HCT116 (cell line): ENCODE results near the gene MAPK8. TPM values are rescaled to one million over a fixed set of nuclear protein-coding genes. Genes with fewer than 3 reads are reported as not detected.

ENCODE experiments used
- ATAC-seq: fragments of 200-7000 bp; cut with Tn5 transposase; 2 replicates; pipeline ENCODE4 v1.9.1; 2020; ENCODE audit warnings: mild to moderate bottlenecking, moderate library complexity
- BruUV-seq: library from RNA; stranded (reverse); fragments of 400-500 nt; replicated peaks from 2 replicates; lab custom pipeline; 2021; lab: Mats Ljungman, UMichigan
- CTCF ChIA-PET: fragments of 300-600 bp; sonication (Branson Sonifier 250); formaldehyde crosslinking; loops from one replicate; lab custom pipeline; 2021; ENCODE audit warnings: antibody characterized with exemption; lab: Charles Lee
- POLR2A ChIA-PET: fragments of 300-600, 350-600 bp; sonication (Branson Sonifier 250); formaldehyde crosslinking; loops from one replicate; lab custom pipeline; 2021; ENCODE audit warnings: antibody characterized with exemption; lab: Charles Lee
- RAD21 ChIA-PET, 2 experiments: fragments of 300-600 bp; sonication (Branson Sonifier 250); formaldehyde crosslinking; loops; one replicate each; lab custom pipeline; 2023; ENCODE audit warnings: low total read pairs in 2 of 2; ENCODE audit not compliant: uncharacterized antibody in 2 of 2, unreplicated experiment in 2 of 2, low non-redundant PET in 1 of 2; lab: Charles Lee
- DNase-seq: peaks from one replicate; pipeline ENCODE4 v3.0.0-alpha.2; 2010; ENCODE audit warnings: low read depth, low spot score
- H2AFZ ChIP-seq: fragments of 200-600 bp; shearing (Covaris generic), sonication (generic); 2 replicates; pipeline ENCODE4 v1.6.1; 2017; ENCODE audit warnings: low read depth, mixed run types, mixed read lengths, antibody characterized with exemption, low read length; ENCODE audit not compliant: poor library complexity, severe bottlenecking
- H3K27ac ChIP-seq: 2 replicates; pipeline ENCODE4 v1.5.1; 2012; ENCODE audit warnings: low read depth, low read length
- H3K27me3 ChIP-seq: fragments of 200-600 bp; sonication (generic); 2 replicates; pipeline ENCODE4 v1.6.1; 2016; ENCODE audit warnings: mixed run types, low read length, mixed read lengths; ENCODE audit not compliant: insufficient read depth
- H3K36me3 ChIP-seq, 2 experiments: fragments of 200-500 bp in 1 of 2; fragments of 200-600 bp in 1 of 2; sonication (Bioruptor generic) in 1 of 2; sonication (generic) in 1 of 2; 2 replicates each; pipeline versions ENCODE4 v1.5.1 to v1.6.1; 2014 to 2016; ENCODE audit warnings: low read length in 2 of 2, inconsistent platforms in 1 of 2, mixed read lengths in 1 of 2, mixed run types in 1 of 2; ENCODE audit not compliant: insufficient read depth in 2 of 2, control insufficient read depth in 1 of 2
- H3K4me1 ChIP-seq, 2 experiments: fragments of 200-600 bp in 1 of 2; sonication (generic) in 1 of 2; 2 replicates each; pipeline versions ENCODE4 v1.5.1 to v1.6.1; 2012 to 2017; ENCODE audit warnings: low read length in 2 of 2, inconsistent platforms in 1 of 2, mild to moderate bottlenecking in 1 of 2, mixed read lengths in 1 of 2, mixed run types in 1 of 2, moderate library complexity in 1 of 2; ENCODE audit not compliant: insufficient read depth in 2 of 2, control insufficient read depth in 1 of 2
- H3K4me2 ChIP-seq: fragments of 200-600 bp; sonication (generic); 2 replicates; pipeline ENCODE4 v1.6.1; 2017; ENCODE audit warnings: mixed run types, low read length, mixed read lengths
- H3K4me3 ChIP-seq, 2 experiments: fragments of 200-600 bp in 1 of 2; sonication (generic) in 1 of 2; replicated peaks in 1 of 2; 2 replicates each; pipeline ENCODE4 v1.5.1; 2011 to 2016; ENCODE audit warnings: low read length in 2 of 2, control low read depth in 1 of 2, low read depth in 1 of 2, mild to moderate bottlenecking in 1 of 2, mixed read lengths in 1 of 2, mixed run types in 1 of 2
- H3K79me2 ChIP-seq: fragments of 200-600 bp; sonication (generic); 2 replicates; pipeline ENCODE4 v1.6.1; 2017; ENCODE audit warnings: mild to moderate bottlenecking, mixed run types, low read length, moderate library complexity, mixed read lengths; ENCODE audit not compliant: insufficient read depth
- H3K9ac ChIP-seq: fragments of 200-600 bp; sonication (generic); 2 replicates; pipeline ENCODE4 v1.6.1; 2016; ENCODE audit warnings: low read length, mixed read lengths
- H3K9me2 ChIP-seq: fragments of 200-600 bp; sonication (generic), shearing (Covaris generic); 2 replicates; pipeline ENCODE4 v1.6.1; 2017; ENCODE audit warnings: mixed run types, mild to moderate bottlenecking, moderate library complexity; ENCODE audit not compliant: insufficient read depth
- H3K9me3 ChIP-seq, 2 experiments: fragments of 200-500 bp in 1 of 2; fragments of 200-600 bp in 1 of 2; sonication (Bioruptor generic) in 1 of 2; sonication (generic) in 1 of 2; 2 replicates each; pipeline ENCODE4 v1.6.1; 2014 to 2017; ENCODE audit warnings: low read length in 2 of 2, mixed read lengths in 2 of 2, inconsistent platforms in 1 of 2, low read depth in 1 of 2, mild to moderate bottlenecking in 1 of 2, mixed run types in 1 of 2, moderate library complexity in 1 of 2; ENCODE audit not compliant: control insufficient read depth in 1 of 2, insufficient read depth in 1 of 2
- H4K20me1 ChIP-seq: fragments of 200-600 bp; sonication (generic), shearing (Covaris generic); 2 replicates; pipeline ENCODE4 v1.6.1; 2017; ENCODE audit warnings: mixed run types, mild to moderate bottlenecking, moderate library complexity; ENCODE audit not compliant: insufficient read depth
- CBX3 ChIP-seq: IDR thresholded peaks from 2 replicates; pipeline ENCODE4 v1.6.1; 2012; ENCODE audit warnings: low read depth
- EGR1 ChIP-seq: IDR thresholded peaks from 2 replicates; pipeline ENCODE4 v1.6.1; 2012; ENCODE audit warnings: low read depth
- ELF1 ChIP-seq: IDR thresholded peaks from 2 replicates; pipeline ENCODE4 v1.6.1; 2012; ENCODE audit warnings: low read depth, borderline replicate concordance
- EZH2phosphoT487 ChIP-seq: fragments of 200-600 bp; IDR thresholded peaks from 2 replicates; pipeline ENCODE4 v1.6.1; 2018; ENCODE audit warnings: antibody characterized with exemption, borderline replicate concordance
- FOSL1 ChIP-seq: IDR thresholded peaks from 2 replicates; pipeline ENCODE4 v1.6.1; 2012; ENCODE audit warnings: low read depth
- JUND ChIP-seq: IDR thresholded peaks from 2 replicates; pipeline ENCODE4 v1.6.1; 2012
- POLR2A ChIP-seq: IDR thresholded peaks from 2 replicates; pipeline ENCODE4 v1.7.0; 2011; ENCODE audit warnings: borderline replicate concordance; ENCODE audit not compliant: insufficient read depth, insufficient read length; ENCODE audit errors: extremely low read depth
- POLR2AphosphoS5 ChIP-seq: IDR thresholded peaks from 2 replicates; pipeline ENCODE4 v1.6.1; 2011; ENCODE audit warnings: mild to moderate bottlenecking, low read depth, low read length, moderate library complexity
- RAD21 ChIP-seq: IDR thresholded peaks from 2 replicates; pipeline ENCODE4 v1.6.1; 2012; ENCODE audit warnings: low read depth, mild to moderate bottlenecking
- SP1 ChIP-seq: IDR thresholded peaks from 2 replicates; pipeline ENCODE4 v1.6.1; 2012; ENCODE audit warnings: low read depth
- SRF ChIP-seq: IDR thresholded peaks from 2 replicates; pipeline ENCODE4 v1.6.1; 2012; ENCODE audit warnings: low read depth
- YY1 ChIP-seq: IDR thresholded peaks from 2 replicates; pipeline ENCODE4 v1.6.1; 2011; ENCODE audit warnings: low read length, low read depth, moderate library complexity, mild to moderate bottlenecking; ENCODE audit not compliant: insufficient replicate concordance; ENCODE audit errors: extremely low read depth
- ZFX ChIP-seq: fragments of 450-650 bp; IDR thresholded peaks from 2 replicates; pipeline ENCODE4 v1.6.1; 2017
- ZNF274 ChIP-seq: fragments of 200-500 bp; sonication (Bioruptor generic); IDR thresholded peaks from 2 replicates; pipeline ENCODE4 v1.6.1; 2014; ENCODE audit warnings: mild to moderate bottlenecking, low read depth, low read length, inconsistent platforms
- intact Hi-C: fragments of 100-400 bp; cut with micrococcal nuclease; formaldehyde crosslinking; loops from 2 replicates; pipeline ENCODE4 v1.10.0; 2022
- total RNA-seq: library from RNA; stranded (reverse); gene quantifications from one replicate; pipeline ENCODE4 v1.2.1, GENCODE V29; 2021; ENCODE audit not compliant: unreplicated experiment
- TF ChIP-seq, protein P1 (sequence below): IDR thresholded peaks from 2 replicates; pipeline ENCODE4 v1.6.1; 2011; ENCODE audit warnings: mild to moderate bottlenecking, low read length, moderate library complexity; ENCODE audit not compliant: insufficient replicate concordance; ENCODE audit errors: extremely low read depth
- TF ChIP-seq, protein P2 (sequence below): IDR thresholded peaks from 2 replicates; pipeline ENCODE4 v1.6.1; 2012

The MAPK8 gene
- total RNA-seq, 1 experiment from 2014 or later: 71.0 TPM

DNA sequence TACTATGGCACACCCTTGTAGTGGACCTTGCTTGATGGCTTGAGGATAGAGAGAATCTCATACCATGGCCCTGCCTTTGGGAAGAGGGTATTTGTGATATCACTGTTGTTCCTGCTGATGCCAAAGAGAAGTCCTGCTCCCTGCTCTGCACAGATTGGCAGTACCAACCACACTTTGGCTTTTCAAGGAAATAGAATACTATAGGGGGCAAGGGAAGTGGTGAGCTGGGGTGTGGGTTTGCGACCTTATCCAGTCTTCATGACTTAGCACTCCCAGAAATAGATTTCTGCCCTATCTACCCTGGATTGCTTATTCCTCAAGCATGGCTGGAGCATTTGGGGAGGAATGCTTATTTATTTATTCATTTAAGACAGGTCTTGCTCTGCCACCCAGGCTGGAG is 6.8 kb upstream of the MAPK8 start (continued):
- TF ChIP-seq ELF1 (no peak), CBX3 (no peak), SP1 (no peak), POLR2AphosphoS5 (no peak), ZNF274 (no peak), ZFX (no peak), JUND (no peak), EGR1 (no peak)
- TF ChIP-seq, protein P1, sequence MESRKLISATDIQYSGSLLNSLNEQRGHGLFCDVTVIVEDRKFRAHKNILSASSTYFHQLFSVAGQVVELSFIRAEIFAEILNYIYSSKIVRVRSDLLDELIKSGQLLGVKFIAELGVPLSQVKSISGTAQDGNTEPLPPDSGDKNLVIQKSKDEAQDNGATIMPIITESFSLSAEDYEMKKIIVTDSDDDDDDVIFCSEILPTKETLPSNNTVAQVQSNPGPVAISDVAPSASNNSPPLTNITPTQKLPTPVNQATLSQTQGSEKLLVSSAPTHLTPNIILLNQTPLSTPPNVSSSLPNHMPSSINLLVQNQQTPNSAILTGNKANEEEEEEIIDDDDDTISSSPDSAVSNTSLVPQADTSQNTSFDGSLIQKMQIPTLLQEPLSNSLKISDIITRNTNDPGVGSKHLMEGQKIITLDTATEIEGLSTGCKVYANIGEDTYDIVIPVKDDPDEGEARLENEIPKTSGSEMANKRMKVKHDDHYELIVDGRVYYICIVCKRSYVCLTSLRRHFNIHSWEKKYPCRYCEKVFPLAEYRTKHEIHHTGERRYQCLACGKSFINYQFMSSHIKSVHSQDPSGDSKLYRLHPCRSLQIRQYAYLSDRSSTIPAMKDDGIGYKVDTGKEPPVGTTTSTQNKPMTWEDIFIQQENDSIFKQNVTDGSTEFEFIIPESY: no peak
- TF ChIP-seq, protein P2, sequence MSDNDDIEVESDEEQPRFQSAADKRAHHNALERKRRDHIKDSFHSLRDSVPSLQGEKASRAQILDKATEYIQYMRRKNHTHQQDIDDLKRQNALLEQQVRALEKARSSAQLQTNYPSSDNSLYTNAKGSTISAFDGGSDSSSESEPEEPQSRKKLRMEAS: no peak

DNA sequence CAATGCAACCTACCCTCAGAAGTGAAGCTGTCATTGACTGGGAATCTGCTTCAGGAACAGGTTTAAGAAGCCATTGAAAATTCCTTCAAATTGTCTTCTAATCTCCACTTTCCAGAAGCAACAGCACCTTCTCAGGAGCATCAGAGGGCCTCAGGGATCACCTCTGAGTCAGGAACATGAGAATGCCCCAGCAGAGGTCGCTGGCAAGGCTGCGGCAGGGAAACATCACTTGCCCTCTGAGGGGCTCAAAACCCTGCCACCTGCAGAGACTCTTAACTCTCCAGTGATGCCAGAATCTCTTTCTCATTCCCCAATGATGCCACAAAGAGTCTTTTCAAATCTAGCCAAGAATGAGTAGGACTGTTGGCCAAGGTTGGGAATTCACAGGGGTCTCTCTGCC is 5.9 kb upstream of the MAPK8 start:
- Histone ChIP-seq H3K27ac (no peak overlapping the region), H3K9ac (no peak overlapping the region), H3K79me2 (no peaks in the 10 kb centered on the region), H3K9me3 (no peaks in the 10 kb centered on the region), H3K4me2 (no peak overlapping the region), H3K36me3 (no peaks in the 10 kb centered on the region), H4K20me1 (no peaks in the 10 kb centered on the region), H3K4me1 (peaks cover 0 to under 1% of the 10 kb centered on the region in 2 experiments; a peak in 1 of 4 replicates), H2AFZ (no peak overlapping the region), H3K4me3 (no peak overlapping the region), H3K9me2 (no peaks in the 10 kb centered on the region), H3K27me3 (no peaks in the 10 kb centered on the region)
- TF ChIP-seq ZFX: no peak
- TF ChIP-seq SRF: no peak
- TF ChIP-seq FOSL1: no peak
- no peak for TF ChIP-seq EZH2phosphoT487
- no peak for TF ChIP-seq YY1
- TF ChIP-seq RAD21: no peak
- no peak for TF ChIP-seq SP1
- no peak for TF ChIP-seq ELF1
- TF ChIP-seq JUND: no peak
- no peak for TF ChIP-seq POLR2AphosphoS5
- TF ChIP-seq POLR2A: no peak
- intact Hi-C loops: no loop called here
- POLR2A ChIA-PET: no interaction called here
- no peak for ATAC-seq
- CTCF ChIA-PET: interaction anchor here (0.9 to 1.5 kb wide), 2 partner anchors 10 to 11 kb away, joined by 4 to 5 read pairs; no protein-coding TSS in a partner anchor
- DNase-seq: no peak
- RAD21 ChIA-PET: no interaction called here
- no TSS peak for BruUV-seq
